Endothelial cell (in vitro differentiated cells): ENCODE data around the gene FAM199X. TPM values are rescaled to one million over a fixed set of nuclear protein-coding genes. Genes with fewer than 3 reads are reported as not detected.

ENCODE experiments used
- DNase-seq: peaks from one replicate; pipeline ENCODE4 v3.0.0; 2021; ENCODE audit warnings: low spot score
- H3K27ac Mint-ChIP-seq: one replicate; pipeline ENCODE4 v1.8.0; 2021; ENCODE audit warnings: mixed read lengths, inconsistent platforms; ENCODE audit not compliant: unreplicated experiment
- H3K27me3 Mint-ChIP-seq: one replicate; pipeline ENCODE4 v1.8.0; 2021; ENCODE audit warnings: mild to moderate bottlenecking, moderate library complexity, mixed read lengths, inconsistent platforms; ENCODE audit not compliant: unreplicated experiment
- H3K36me3 Mint-ChIP-seq: one replicate; pipeline ENCODE4 v1.8.0; 2021; ENCODE audit warnings: mild to moderate bottlenecking, low read depth, mixed read lengths, inconsistent platforms; ENCODE audit not compliant: unreplicated experiment
- H3K4me1 Mint-ChIP-seq: one replicate; pipeline ENCODE4 v1.8.0; 2021; ENCODE audit warnings: mild to moderate bottlenecking, mixed read lengths, inconsistent platforms; ENCODE audit not compliant: unreplicated experiment
- H3K4me3 Mint-ChIP-seq: one replicate; pipeline ENCODE4 v1.8.0; 2021; ENCODE audit warnings: mild to moderate bottlenecking, mixed read lengths, inconsistent platforms; ENCODE audit not compliant: unreplicated experiment
- H3K9me3 Mint-ChIP-seq: one replicate; pipeline ENCODE4 v1.8.0; 2021; ENCODE audit warnings: mixed read lengths, inconsistent platforms; ENCODE audit not compliant: unreplicated experiment
- long read RNA-seq: library from polyadenylated mRNA; unstranded; transcript quantifications from one replicate; pipeline ENCODE4 v2.0.0, GENCODE V29; 2020; ENCODE audit not compliant: unreplicated experiment
- total RNA-seq: library from RNA; stranded (reverse); fragmentation: NEBNext Ultra II Directional; extraction: Animal tissue kit (Norgen Biotek cat#: 25700); gene quantifications from one replicate; pipeline ENCODE4 v1.2.1, GENCODE V29; 2021; ENCODE audit not compliant: unreplicated experiment
- TF ChIP-seq, protein P1 (sequence below): fragments of 200-600 bp; sonication (generic); IDR thresholded peaks from one replicate; pipeline ENCODE4 v1.5.0; 2021; ENCODE audit warnings: antibody characterized with exemption; ENCODE audit not compliant: unreplicated experiment

FAM199X gene
- 23.2 TPM for total RNA-seq
- long read RNA-seq, full-length matches to known transcripts = 6 of 7 reads
- long read RNA-seq, partial matches to known transcripts = 1 of 7 reads
- long read RNA-seq, other reads (novel, unspliced or antisense) = 0 of 7 reads

DNA sequence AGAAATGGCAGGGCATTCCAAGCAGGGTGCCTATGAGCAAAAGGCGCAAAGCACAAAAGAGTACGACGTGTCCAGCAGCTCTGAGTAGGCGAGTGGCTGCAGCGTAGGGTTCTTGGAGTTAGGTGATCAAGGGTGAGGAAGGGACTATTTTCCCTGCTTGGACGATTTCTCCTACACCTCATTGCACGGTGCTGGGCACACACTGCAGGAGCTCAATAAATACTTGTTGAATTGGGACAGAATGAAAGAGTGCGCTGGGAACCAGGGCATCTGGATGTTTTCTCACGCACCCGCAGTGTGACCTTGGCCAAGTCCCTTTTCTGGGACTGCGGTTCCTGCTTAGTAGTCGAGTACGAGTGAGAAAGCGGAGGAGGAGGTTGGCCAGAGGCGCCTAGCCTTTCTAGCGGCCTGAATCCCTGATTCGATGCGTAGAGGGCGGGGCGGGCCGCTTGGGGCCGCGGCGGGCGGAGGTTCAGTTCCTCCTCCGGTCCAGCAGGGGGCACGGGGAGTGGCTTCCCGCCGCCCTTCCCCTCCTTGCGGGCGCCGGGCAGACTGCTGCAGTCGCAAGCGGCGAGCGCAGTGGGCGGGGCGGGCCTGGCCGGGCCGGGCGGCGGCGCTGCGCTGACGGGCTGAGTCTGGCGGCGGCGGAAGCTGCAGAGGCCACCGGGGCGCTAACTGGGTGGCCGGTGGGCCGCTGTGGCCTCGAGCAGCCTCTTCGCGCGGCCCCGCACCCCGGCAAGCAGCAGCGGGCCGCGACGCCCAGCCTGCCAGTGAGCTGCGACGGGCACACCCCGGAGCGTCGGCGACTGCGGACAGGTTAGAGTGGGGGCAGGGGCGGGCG lies at the start of gene FAM199X:
Gene FAM199X (plus strand): TSS at position 560 of the 841 bp plus-strand sequence. CDS start 333 bp downstream, outside the sequence.
- peak within 1 kb of the TSS; percentile 64 for H3K27ac Mint-ChIP-seq
- H3K4me1 Mint-ChIP-seq = peaks cover 15% of the 10 kb centered on the region
- H3K27me3 Mint-ChIP-seq = peaks cover 5% of the 10 kb centered on the region
- H3K4me3 Mint-ChIP-seq = peak within 1 kb of the TSS; percentile 93
- H3K9me3 Mint-ChIP-seq = no peaks in the 10 kb centered on the region
- peaks cover 9% of the 10 kb centered on the region for H3K36me3 Mint-ChIP-seq
- TF ChIP-seq, protein P1, sequence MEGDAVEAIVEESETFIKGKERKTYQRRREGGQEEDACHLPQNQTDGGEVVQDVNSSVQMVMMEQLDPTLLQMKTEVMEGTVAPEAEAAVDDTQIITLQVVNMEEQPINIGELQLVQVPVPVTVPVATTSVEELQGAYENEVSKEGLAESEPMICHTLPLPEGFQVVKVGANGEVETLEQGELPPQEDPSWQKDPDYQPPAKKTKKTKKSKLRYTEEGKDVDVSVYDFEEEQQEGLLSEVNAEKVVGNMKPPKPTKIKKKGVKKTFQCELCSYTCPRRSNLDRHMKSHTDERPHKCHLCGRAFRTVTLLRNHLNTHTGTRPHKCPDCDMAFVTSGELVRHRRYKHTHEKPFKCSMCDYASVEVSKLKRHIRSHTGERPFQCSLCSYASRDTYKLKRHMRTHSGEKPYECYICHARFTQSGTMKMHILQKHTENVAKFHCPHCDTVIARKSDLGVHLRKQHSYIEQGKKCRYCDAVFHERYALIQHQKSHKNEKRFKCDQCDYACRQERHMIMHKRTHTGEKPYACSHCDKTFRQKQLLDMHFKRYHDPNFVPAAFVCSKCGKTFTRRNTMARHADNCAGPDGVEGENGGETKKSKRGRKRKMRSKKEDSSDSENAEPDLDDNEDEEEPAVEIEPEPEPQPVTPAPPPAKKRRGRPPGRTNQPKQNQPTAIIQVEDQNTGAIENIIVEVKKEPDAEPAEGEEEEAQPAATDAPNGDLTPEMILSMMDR = peak; percentile 51
- DNase-seq = peak; percentile 83

DNA sequence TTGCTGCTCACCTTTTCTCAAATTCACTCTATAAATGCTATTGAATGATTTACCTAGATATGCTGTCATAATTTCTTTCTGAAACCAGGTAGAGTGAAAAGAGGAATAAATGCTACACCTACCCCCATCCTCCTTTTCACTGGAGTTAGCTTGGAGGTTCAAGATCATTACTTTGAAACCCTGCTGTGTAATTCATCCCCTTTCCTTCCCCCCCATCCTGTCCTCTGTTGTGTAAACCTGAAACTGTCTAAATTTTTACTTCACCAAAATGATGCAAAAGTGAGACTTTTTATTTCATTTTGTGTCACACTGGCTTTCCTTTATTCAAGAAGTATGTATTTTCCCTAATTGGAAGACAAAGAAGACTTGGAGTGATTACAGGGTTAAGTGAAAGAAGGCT lies 48.5 kb upstream of the FAM199X start:
- H3K4me1 Mint-ChIP-seq = peaks cover 1% of the 10 kb centered on the region
- H3K27me3 Mint-ChIP-seq = peaks cover 2% of the 10 kb centered on the region
- TF ChIP-seq, protein P1 = no peak
- no peaks in the 10 kb centered on the region for H3K9me3 Mint-ChIP-seq
- no peak overlapping the region for H3K27ac Mint-ChIP-seq
- no peaks in the 10 kb centered on the region for H3K36me3 Mint-ChIP-seq
- DNase-seq = no peak
- H3K4me3 Mint-ChIP-seq = no peak overlapping the region

DNA sequence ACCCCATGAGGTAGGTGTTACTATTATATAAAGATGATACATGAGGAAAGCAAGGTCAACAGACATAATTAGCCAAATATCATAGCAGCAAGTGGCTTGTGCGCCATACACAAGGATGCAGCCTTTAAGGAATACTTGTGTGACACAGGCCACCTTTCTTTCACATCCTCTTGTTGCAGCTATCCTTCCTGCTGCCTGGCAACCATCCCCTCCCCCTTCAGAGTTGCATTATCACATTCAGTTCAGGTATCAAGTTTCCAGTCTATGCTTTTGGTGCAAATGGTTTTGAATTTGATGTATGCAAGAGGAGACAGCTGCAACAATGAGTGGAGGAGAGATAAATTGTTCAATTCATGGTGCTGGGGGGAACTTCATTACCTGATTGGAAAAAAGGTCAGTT lies 47.5 kb upstream of the FAM199X start:
- TF ChIP-seq, protein P1 = no peak
- Mint-ChIP-seq H3K27ac (no peak overlapping the region), H3K9me3 (no peaks in the 10 kb centered on the region), H3K4me1 (peaks cover 10% of the 10 kb centered on the region), H3K36me3 (no peaks in the 10 kb centered on the region), H3K27me3 (peaks cover 2% of the 10 kb centered on the region), H3K4me3 (no peak overlapping the region)
- no peak for DNase-seq

DNA sequence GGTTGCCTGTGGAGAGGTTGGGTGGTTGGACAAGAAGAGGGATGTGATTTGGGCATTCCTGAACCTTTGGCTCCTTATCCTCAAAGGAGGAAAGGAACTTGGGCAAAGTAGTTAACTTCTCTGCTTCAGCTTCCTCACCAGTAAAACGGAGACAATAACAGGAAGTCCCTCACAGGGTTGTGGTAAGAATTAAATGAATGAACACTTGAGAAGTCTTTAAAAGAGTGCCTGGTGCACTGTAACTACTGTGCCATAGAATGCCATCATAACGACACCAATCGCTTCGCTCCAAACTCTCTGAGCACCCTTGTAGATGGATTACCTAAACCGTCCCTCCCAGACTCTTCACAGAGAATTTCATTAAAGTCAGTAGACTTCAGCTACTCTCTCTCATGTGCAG lies 43.4 kb upstream of the FAM199X start:
- TF ChIP-seq, protein P1 = no peak
- H3K36me3 Mint-ChIP-seq = no peaks in the 10 kb centered on the region
- H3K4me3 Mint-ChIP-seq = no peak overlapping the region
- peaks cover 10% of the 10 kb centered on the region for H3K4me1 Mint-ChIP-seq
- H3K9me3 Mint-ChIP-seq = no peaks in the 10 kb centered on the region
- DNase-seq = no peak
- H3K27ac Mint-ChIP-seq = peak overlapping the region; percentile 74
- peaks cover under 1% of the 10 kb centered on the region for H3K27me3 Mint-ChIP-seq

DNA sequence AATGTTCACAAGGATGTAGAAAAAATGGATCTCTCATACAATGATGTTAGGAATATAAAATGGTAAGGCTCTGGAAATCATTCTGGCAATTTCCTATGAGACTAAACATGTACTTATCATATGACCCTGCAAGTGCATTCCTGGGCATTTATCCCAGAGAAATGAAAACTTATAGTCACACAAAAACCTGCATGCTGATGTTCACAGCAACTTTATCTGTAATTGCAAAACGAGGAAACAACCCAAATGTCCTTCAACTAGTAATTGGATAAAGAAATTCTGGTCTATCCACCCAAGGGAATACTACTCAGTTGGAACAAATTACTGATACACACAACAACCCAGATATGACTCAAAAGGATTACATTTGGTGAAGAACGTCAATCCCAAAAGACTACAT lies 39.4 kb upstream of the FAM199X start:
- H3K4me1 Mint-ChIP-seq = peaks cover 10% of the 10 kb centered on the region
- H3K27ac Mint-ChIP-seq = no peak overlapping the region
- no peak overlapping the region for H3K4me3 Mint-ChIP-seq
- no peak for DNase-seq
- no peaks in the 10 kb centered on the region for H3K9me3 Mint-ChIP-seq
- H3K27me3 Mint-ChIP-seq = peaks cover 1% of the 10 kb centered on the region
- TF ChIP-seq, protein P1 = no peak
- peaks cover 5% of the 10 kb centered on the region for H3K36me3 Mint-ChIP-seq
